Measurements from ENCODE around the gene CTAGE15.
"Not testable (repeated sequence)": the region's sequence is repeated elsewhere in the genome, so short reads cannot be mapped to it uniquely, and the experiment has no call there.

CTAGE15 gene

GRCh38 chr7:143620058-143620457 lies 48.5 kb downstream of the CTAGE15 start:
- in situ Hi-C loops (cut with HindIII; ENCODE audit: low pct_ligation_motif_present, low pct_unique_long_range_greater_than_20kb, low sequenced_read_pairs); DNase-seq: not testable (repeated sequence)

- DNase-seq; in situ Hi-C loops (cut with HindIII; ENCODE audit: low pct_ligation_motif_present, low pct_unique_long_range_greater_than_20kb, low sequenced_read_pairs): not testable (repeated sequence)
These were observed 49.0 kb downstream of the CTAGE15 start, which contains the start of gene TCAF2 for GRCh38 chr7:143620646-143621045. TCAF2 (plus strand) TSS chr7:143620974.

- DNase-seq; in situ Hi-C loops (cut with HindIII; ENCODE audit: low pct_ligation_motif_present, low pct_unique_long_range_greater_than_20kb, low sequenced_read_pairs): not testable (repeated sequence)
These were observed 49.6 kb downstream of the CTAGE15 start for GRCh38 chr7:143621175-143621574.

GRCh38 chr7:143622130-143622529 lies 50.5 kb downstream of the CTAGE15 start:
- in situ Hi-C loops (cut with HindIII; ENCODE audit: low pct_ligation_motif_present, low pct_unique_long_range_greater_than_20kb, low sequenced_read_pairs); DNase-seq: not testable (repeated sequence)

All from ACHN (cell line).